Measurements from ENCODE around the gene AAGAB. TPM values are rescaled to one million over a fixed set of nuclear protein-coding genes. Genes with fewer than 3 reads are reported as not detected.

The AAGAB gene
- total RNA-seq, 1 donor from 2014 or later, result 27.8 TPM

DNA sequence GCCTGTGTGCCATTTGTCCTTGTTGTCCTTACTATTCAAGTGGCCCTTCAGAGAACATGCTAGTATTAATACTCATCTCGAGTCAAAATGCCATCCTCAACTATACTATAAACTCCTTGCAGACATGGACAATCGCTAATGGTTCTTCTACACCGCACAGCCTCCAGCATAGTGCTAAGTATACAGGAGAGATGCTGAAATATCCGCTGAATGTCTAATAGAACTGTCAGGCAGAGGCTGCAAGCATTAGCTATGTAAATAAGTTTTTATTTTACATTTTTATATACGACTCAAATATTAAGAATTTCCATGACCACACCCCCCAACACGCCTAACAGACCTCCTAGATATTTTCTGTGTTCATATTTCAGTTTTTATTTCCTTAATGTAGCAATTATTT lies 39.4 kb downstream of the AAGAB start:
- intact Hi-C loops (cut with DNase I), result no loop called here
- Histone ChIP-seq H3K9me3 (no peaks in the 10 kb centered on the region), H3K4me1 (no peaks in the 10 kb centered on the region), H3K27ac (no peak overlapping the region), H3K4me3 (no peak overlapping the region), H3K36me3 (no peaks in the 10 kb centered on the region), H3K27me3 (no peaks in the 10 kb centered on the region)
- TF ChIP-seq, protein P1, sequence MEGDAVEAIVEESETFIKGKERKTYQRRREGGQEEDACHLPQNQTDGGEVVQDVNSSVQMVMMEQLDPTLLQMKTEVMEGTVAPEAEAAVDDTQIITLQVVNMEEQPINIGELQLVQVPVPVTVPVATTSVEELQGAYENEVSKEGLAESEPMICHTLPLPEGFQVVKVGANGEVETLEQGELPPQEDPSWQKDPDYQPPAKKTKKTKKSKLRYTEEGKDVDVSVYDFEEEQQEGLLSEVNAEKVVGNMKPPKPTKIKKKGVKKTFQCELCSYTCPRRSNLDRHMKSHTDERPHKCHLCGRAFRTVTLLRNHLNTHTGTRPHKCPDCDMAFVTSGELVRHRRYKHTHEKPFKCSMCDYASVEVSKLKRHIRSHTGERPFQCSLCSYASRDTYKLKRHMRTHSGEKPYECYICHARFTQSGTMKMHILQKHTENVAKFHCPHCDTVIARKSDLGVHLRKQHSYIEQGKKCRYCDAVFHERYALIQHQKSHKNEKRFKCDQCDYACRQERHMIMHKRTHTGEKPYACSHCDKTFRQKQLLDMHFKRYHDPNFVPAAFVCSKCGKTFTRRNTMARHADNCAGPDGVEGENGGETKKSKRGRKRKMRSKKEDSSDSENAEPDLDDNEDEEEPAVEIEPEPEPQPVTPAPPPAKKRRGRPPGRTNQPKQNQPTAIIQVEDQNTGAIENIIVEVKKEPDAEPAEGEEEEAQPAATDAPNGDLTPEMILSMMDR (IDR thresholded peaks at IDR 0.05), result no peak
- no peak for DNase-seq (ENCODE audit: low spot score in 2 of 2)

DNA sequence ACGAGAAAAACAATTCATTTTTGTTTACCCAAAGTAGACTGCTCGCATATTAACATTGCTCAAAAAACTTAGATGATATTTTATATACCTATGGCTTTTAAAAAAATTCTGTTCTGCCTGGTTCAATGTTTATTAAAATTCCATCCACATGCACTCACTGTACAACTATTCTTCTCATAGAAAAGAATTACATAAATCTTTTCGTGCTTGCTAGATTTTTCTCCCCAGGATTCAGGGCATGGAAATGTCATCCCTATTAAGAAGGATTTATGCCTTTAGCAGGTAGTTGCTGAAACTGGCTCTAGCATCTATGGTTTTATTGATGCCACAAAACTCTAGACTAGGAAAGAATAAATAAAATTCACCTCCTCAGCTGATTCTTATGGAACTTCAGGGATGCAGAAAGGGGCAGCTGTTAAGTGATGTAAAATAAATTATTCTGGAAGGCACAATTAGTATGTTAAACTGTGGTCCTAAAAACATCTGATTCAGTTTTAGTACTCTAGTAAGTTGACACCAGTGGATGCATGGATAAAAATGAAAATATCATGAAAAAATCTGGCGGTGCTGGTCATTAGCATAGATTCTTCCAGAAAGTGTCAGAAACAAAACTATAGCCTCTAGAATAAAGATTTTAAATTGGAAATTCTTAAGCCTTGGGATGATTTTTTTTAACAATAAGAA lies 41.6 kb downstream of the AAGAB start:
- peaks cover 0 to 3% of the 10 kb centered on the region in 2 donors for H3K4me1 ChIP-seq
- intact Hi-C loops (cut with DNase I), result no loop called here

DNA sequence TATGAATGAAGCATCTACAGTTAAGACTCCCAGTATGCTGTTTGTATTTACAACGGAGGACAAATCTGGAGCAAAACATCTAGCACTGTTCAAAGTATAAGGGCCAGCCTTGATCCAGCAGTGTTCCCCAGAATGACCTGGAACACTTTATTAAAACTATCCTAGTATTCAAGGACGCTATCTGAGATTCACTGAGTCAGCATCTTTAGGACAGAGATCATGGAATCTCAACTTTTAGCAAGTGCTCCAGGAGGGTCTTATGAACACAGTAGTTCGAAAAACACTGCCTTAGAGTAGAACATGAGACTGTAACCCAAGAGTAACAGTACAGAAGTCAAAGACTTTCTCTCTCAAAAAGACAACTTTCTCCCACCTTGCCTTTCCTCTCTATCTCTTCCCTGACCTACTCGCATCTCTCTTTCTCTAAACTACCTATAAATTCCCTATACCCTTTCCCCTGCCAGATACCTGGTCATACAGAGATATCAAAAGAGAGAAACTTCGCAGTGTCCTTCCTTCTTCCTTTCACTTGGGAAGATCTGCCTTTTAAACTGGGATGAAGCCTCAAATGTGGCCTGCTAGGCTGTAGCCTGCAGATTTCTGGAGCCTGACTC lies 43.8 kb downstream of the AAGAB start:
- DNase-seq (ENCODE audit: low spot score in 2 of 2), result no peak
- peaks cover 0 to 3% of the 10 kb centered on the region in 2 donors for H3K4me1 ChIP-seq
- TF ChIP-seq, protein P1 (IDR thresholded peaks at IDR 0.05), result no peak
- intact Hi-C loops (cut with DNase I), result no loop called here
- H3K27ac ChIP-seq, result no peak overlapping the region
- H3K9me3 ChIP-seq, result no peaks in the 10 kb centered on the region
- H3K27me3 ChIP-seq, result no peaks in the 10 kb centered on the region
- no peak overlapping the region for H3K4me3 ChIP-seq
- peaks cover 2 to 16% of the 10 kb centered on the region in 2 donors for H3K36me3 ChIP-seq

More for the DNA sequence above, 41.6 kb downstream of the AAGAB start:
- no peaks in the 10 kb centered on the region for H3K27me3 ChIP-seq
- no peaks in the 10 kb centered on the region for H3K9me3 ChIP-seq
- peaks cover 0 to 9% of the 10 kb centered on the region in 2 donors for H3K36me3 ChIP-seq
- H3K4me3 ChIP-seq, result no peak overlapping the region
- TF ChIP-seq, protein P1 (IDR thresholded peaks at IDR 0.05), result no peak
- H3K27ac ChIP-seq, result no peak overlapping the region
- DNase-seq (ENCODE audit: low spot score in 2 of 2), result no peak

DNA sequence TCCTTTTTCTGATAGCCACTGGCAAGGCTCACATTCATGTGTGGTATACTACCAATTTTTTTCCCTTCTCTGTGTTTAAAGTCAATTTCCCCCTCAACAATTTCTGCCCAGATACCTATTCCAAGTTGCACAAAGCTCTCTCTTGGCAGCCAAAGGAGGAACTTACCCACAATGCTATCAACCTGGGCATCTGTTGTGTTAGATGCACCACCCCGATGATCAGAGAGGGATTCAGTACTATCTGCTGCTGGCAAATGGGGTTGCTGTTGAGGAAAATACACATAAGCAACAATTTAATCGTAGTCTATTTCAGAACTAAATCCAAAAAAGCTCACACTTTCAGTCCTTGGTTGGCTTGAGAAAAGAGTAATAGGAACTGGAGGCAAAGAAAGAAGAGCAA lies 46.1 kb downstream of the AAGAB start:
- Histone ChIP-seq H3K4me3 (no peak overlapping the region), H3K27me3 (no peaks in the 10 kb centered on the region), H3K9me3 (no peaks in the 10 kb centered on the region), H3K36me3 (peaks cover 2 to 16% of the 10 kb centered on the region in 2 donors), H3K27ac (no peak overlapping the region), H3K4me1 (peaks cover 0 to 3% of the 10 kb centered on the region in 2 donors)
- DNase-seq (ENCODE audit: low spot score in 2 of 2), result no peak
- intact Hi-C loops (cut with DNase I), result no loop called here
- TF ChIP-seq, protein P1 (IDR thresholded peaks at IDR 0.05), result no peak

DNA sequence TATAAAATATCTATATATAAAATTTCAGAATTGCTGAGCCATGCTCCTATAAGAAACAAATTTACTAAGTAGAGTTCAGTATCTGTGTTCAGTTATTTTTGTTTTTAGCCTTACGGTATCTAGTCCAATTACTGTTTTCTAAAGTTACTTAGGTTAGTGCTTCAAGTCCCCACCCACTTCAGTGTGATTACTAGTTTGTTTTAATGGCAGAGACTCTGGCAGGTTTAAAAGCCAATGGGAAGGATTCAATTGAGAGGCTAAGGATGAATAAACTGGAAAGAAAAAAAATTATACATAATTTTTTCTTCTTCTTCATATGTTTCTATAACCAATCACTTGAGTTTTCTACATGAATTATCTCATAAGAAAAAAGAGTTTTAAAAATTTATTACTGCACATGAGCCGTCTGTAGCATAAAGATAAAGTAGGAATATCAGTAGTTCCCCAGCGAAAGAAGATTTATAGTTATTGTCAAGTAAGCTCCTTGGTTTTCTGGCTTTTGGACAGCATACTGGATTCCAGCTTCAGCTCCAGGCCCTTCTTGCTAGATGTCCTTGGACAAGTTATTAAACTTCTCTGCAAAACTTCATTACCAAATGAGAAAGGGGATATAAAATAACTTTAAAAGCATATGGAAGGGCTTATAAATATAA lies 46.8 kb downstream of the AAGAB start:
- TF ChIP-seq, protein P1 (IDR thresholded peaks at IDR 0.05), result no peak
- Histone ChIP-seq H3K9me3 (no peaks in the 10 kb centered on the region), H3K27ac (no peak overlapping the region), H3K27me3 (no peaks in the 10 kb centered on the region), H3K36me3 (peaks cover 2 to 16% of the 10 kb centered on the region in 2 donors), H3K4me3 (no peak overlapping the region), H3K4me1 (peaks cover 0 to 3% of the 10 kb centered on the region in 2 donors)
- intact Hi-C loops (cut with DNase I), result no loop called here
- DNase-seq (ENCODE audit: low spot score in 2 of 2), result no peak

Measured in ascending aorta (tissue), 2 donors.